Neural cell (in vitro differentiated cells): ENCODE results near the gene NPEPL1. TPM values are rescaled to one million over a fixed set of nuclear protein-coding genes. Genes with fewer than 3 reads are reported as not detected.

Experiments
- H2AFZ ChIP-seq: fragments of 200-600, 300-800 bp; sonication (generic), shearing (Covaris generic); 2 replicates; pipeline ENCODE4 v1.6.0; 2014; ENCODE audit warnings: low read depth, mild to moderate bottlenecking, antibody characterized with exemption, low read length, moderate library complexity
- H3F3A ChIP-seq: fragments of 200-600 bp; shearing (Covaris generic); 2 replicates; pipeline ENCODE4 v1.6.1; 2016; ENCODE audit warnings: mild to moderate bottlenecking, moderate library complexity, mixed read lengths, antibody characterized with exemption, low read length; ENCODE audit not compliant: insufficient read depth, poor library complexity, severe bottlenecking
- H3K27ac ChIP-seq: fragments of 200-600, 300-800 bp; sonication (generic), shearing (Covaris generic); 2 replicates; pipeline ENCODE4 v1.5.1; 2014; ENCODE audit warnings: mild to moderate bottlenecking, low read length, moderate library complexity
- H3K27me3 ChIP-seq: fragments of 300-800, 200-600 bp; sonication (generic), shearing (Covaris generic); 2 replicates; pipeline ENCODE4 v1.6.0; 2014; ENCODE audit warnings: mild to moderate bottlenecking, low read depth, low read length, moderate library complexity; ENCODE audit not compliant: insufficient read depth
- H3K36me3 ChIP-seq: fragments of 300-800, 200-600 bp; sonication (generic), shearing (Covaris generic); 2 replicates; pipeline ENCODE4 v1.5.1; 2014; ENCODE audit warnings: mild to moderate bottlenecking, antibody characterized with exemption, low read length, moderate library complexity; ENCODE audit not compliant: insufficient read depth
- H3K4me2 ChIP-seq: fragments of 300-800, 200-600 bp; sonication (generic), shearing (Covaris generic); 2 replicates; pipeline ENCODE4 v1.6.0; 2014; ENCODE audit warnings: mild to moderate bottlenecking, low read length
- H3K4me3 ChIP-seq: fragments of 300-800, 200-600 bp; sonication (generic), shearing (Covaris generic); 2 replicates; pipeline ENCODE4 v1.5.1; 2014; ENCODE audit warnings: mild to moderate bottlenecking, low read length, moderate library complexity
- H3K79me2 ChIP-seq: fragments of 200-600 bp; shearing (Covaris generic); replicated peaks from 2 replicates; pipeline ENCODE4 v1.6.0; 2014; ENCODE audit warnings: mild to moderate bottlenecking, low read length, moderate library complexity; ENCODE audit not compliant: insufficient read depth
- H3K9ac ChIP-seq: fragments of 300-800, 200-600 bp; sonication (generic), shearing (Covaris generic); 2 replicates; pipeline ENCODE4 v1.6.1; 2016; ENCODE audit warnings: mild to moderate bottlenecking, low read length, mixed read lengths
- H3K9me2 ChIP-seq: fragments of 200-600 bp; shearing (Covaris generic); 2 replicates; pipeline ENCODE4 v1.6.1; 2016; ENCODE audit warnings: mild to moderate bottlenecking, low read length, mixed read lengths; ENCODE audit not compliant: insufficient read depth
- H3K9me3 ChIP-seq: fragments of 200-600, 300-800 bp; sonication (generic), shearing (Covaris generic); 2 replicates; pipeline ENCODE4 v1.6.1; 2016; ENCODE audit warnings: mild to moderate bottlenecking, mixed run types, low read length, moderate library complexity, mixed read lengths
- H4K20me1 ChIP-seq: fragments of 200-600 bp; shearing (Covaris generic); 2 replicates; pipeline ENCODE4 v1.6.1; 2016; ENCODE audit warnings: mild to moderate bottlenecking, mixed run types; ENCODE audit not compliant: insufficient read depth
- CTCF ChIP-seq: fragments of 450-650 bp; IDR thresholded peaks from 2 replicates; pipeline ENCODE4 v1.5.1; 2014; ENCODE audit warnings: antibody characterized with exemption, mild to moderate bottlenecking, moderate library complexity; ENCODE audit not compliant: poor library complexity, severe bottlenecking
- EP300 ChIP-seq: fragments of 450-650 bp; conservative IDR thresholded peaks from 2 replicates; pipeline ENCODE4 v1.6.1; 2014; ENCODE audit warnings: antibody characterized with exemption, mild to moderate bottlenecking, moderate library complexity; ENCODE audit not compliant: poor library complexity, severe bottlenecking
- EZH2 ChIP-seq: fragments of 200-600, 300-800 bp; shearing (Covaris generic), sonication (generic); IDR thresholded peaks from 2 replicates; pipeline ENCODE4 v1.6.1; 2014; ENCODE audit warnings: antibody characterized with exemption, low read length, borderline replicate concordance, mild to moderate bottlenecking; ENCODE audit not compliant: insufficient read depth, poor library complexity, severe bottlenecking
- MXI1 ChIP-seq: fragments of 450-650 bp; conservative IDR thresholded peaks from 2 replicates; pipeline ENCODE4 v1.6.1; 2014; ENCODE audit warnings: antibody characterized with exemption, mild to moderate bottlenecking; ENCODE audit not compliant: poor library complexity, severe bottlenecking
- POLR2AphosphoS5 ChIP-seq: IDR thresholded peaks from 2 replicates; pipeline ENCODE4 v1.6.1; 2012
- RAD21 ChIP-seq: fragments of 450-650 bp; conservative IDR thresholded peaks from 2 replicates; pipeline ENCODE4 v1.6.1; 2014; ENCODE audit warnings: antibody characterized with exemption, mild to moderate bottlenecking, moderate library complexity
- SMC3 ChIP-seq: fragments of 450-650 bp; conservative IDR thresholded peaks from 2 replicates; pipeline ENCODE4 v1.6.1; 2014; ENCODE audit warnings: antibody characterized with exemption, mild to moderate bottlenecking, moderate library complexity; ENCODE audit not compliant: poor library complexity
- TAF1 ChIP-seq: IDR thresholded peaks from 2 replicates; pipeline ENCODE4 v1.6.1; 2012; ENCODE audit warnings: low read depth
- polyA plus RNA-seq: library from polyadenylated mRNA; depleted of rRNA; stranded (reverse); fragments of >200 nt; gene quantifications from 2 replicates; pipeline ENCODE4 v1.2.3, GENCODE V29; 2014
- TF ChIP-seq, protein P1 (sequence below): IDR thresholded peaks from 2 replicates; pipeline ENCODE4 v1.6.1; 2012; ENCODE audit warnings: borderline replicate concordance

The NPEPL1 gene
- polyA plus RNA-seq, 1 donor from 2014 or later = 63.4 TPM

- no peaks in the 10 kb centered on the region for H3K79me2 ChIP-seq
- H3K4me3 ChIP-seq = no peak overlapping the region
- no peaks in the 10 kb centered on the region for H3K9me2 ChIP-seq
- H3K4me2 ChIP-seq = no peak overlapping the region
- no peaks in the 10 kb centered on the region for H3K9me3 ChIP-seq
- H3F3A ChIP-seq = no peaks in the 10 kb centered on the region
- no peaks in the 10 kb centered on the region for H4K20me1 ChIP-seq
- H3K27me3 ChIP-seq = no peaks in the 10 kb centered on the region
- no peak overlapping the region for H3K27ac ChIP-seq
- TF ChIP-seq POLR2AphosphoS5 (no peak), RAD21 (no peak), MXI1 (no peak), CTCF (no peak), TAF1 (no peak), EZH2 (no peak), SMC3 (no peak), EP300 (no peak)
- TF ChIP-seq, protein P1, sequence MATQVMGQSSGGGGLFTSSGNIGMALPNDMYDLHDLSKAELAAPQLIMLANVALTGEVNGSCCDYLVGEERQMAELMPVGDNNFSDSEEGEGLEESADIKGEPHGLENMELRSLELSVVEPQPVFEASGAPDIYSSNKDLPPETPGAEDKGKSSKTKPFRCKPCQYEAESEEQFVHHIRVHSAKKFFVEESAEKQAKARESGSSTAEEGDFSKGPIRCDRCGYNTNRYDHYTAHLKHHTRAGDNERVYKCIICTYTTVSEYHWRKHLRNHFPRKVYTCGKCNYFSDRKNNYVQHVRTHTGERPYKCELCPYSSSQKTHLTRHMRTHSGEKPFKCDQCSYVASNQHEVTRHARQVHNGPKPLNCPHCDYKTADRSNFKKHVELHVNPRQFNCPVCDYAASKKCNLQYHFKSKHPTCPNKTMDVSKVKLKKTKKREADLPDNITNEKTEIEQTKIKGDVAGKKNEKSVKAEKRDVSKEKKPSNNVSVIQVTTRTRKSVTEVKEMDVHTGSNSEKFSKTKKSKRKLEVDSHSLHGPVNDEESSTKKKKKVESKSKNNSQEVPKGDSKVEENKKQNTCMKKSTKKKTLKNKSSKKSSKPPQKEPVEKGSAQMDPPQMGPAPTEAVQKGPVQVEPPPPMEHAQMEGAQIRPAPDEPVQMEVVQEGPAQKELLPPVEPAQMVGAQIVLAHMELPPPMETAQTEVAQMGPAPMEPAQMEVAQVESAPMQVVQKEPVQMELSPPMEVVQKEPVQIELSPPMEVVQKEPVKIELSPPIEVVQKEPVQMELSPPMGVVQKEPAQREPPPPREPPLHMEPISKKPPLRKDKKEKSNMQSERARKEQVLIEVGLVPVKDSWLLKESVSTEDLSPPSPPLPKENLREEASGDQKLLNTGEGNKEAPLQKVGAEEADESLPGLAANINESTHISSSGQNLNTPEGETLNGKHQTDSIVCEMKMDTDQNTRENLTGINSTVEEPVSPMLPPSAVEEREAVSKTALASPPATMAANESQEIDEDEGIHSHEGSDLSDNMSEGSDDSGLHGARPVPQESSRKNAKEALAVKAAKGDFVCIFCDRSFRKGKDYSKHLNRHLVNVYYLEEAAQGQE = no peak
- H3K9ac ChIP-seq = no peak overlapping the region
- H3K36me3 ChIP-seq = no peaks in the 10 kb centered on the region
- H2AFZ ChIP-seq = no peak overlapping the region
Measured at GRCh38 chr20:58721951-58722778, 29.6 kb downstream of the NPEPL1 start.

GRCh38 chr20:58722877-58723627, 30.5 kb downstream of the NPEPL1 start:
- Histone ChIP-seq H3K4me2 (no peak overlapping the region), H3F3A (no peaks in the 10 kb centered on the region), H3K36me3 (no peaks in the 10 kb centered on the region), H3K79me2 (no peaks in the 10 kb centered on the region), H3K4me3 (no peak overlapping the region), H3K9me2 (no peaks in the 10 kb centered on the region), H3K9me3 (peaks cover 4% of the 10 kb centered on the region), H3K9ac (no peak overlapping the region), H3K27me3 (no peaks in the 10 kb centered on the region), H4K20me1 (no peaks in the 10 kb centered on the region), H2AFZ (no peak overlapping the region), H3K27ac (no peak overlapping the region)
- no peak for TF ChIP-seq MXI1
